H1 (cell line): ENCODE measurements around the gene SLC23A3. TPM values are rescaled to one million over a fixed set of nuclear protein-coding genes. Genes with fewer than 3 reads are reported as not detected.

Source experiments
- CHD2 ChIP-seq: IDR thresholded peaks from 2 replicates; pipeline ENCODE4 v1.6.1; 2012; ENCODE audit warnings: low read length, improper control_type of control experiment
- CHD7 ChIP-seq: fragments of 300-600 bp; sonication (generic); IDR thresholded peaks from 2 replicates; pipeline ENCODE4 v1.7.1; 2012; ENCODE audit warnings: low read length, moderate library complexity, mild to moderate bottlenecking, inconsistent platforms; ENCODE audit not compliant: insufficient replicate concordance
- CTBP2 ChIP-seq: IDR thresholded peaks from 2 replicates; pipeline ENCODE4 v1.7.0; 2011; ENCODE audit warnings: borderline replicate concordance, mild to moderate bottlenecking, moderate library complexity, mixed read lengths, low read length; ENCODE audit not compliant: insufficient read depth, insufficient read length
- JUN ChIP-seq: IDR thresholded peaks from 2 replicates; pipeline ENCODE4 v1.6.1; 2011; ENCODE audit warnings: low read depth, mild to moderate bottlenecking, improper control_type of control experiment, low read length
- KDM4A ChIP-seq: IDR thresholded peaks from one replicate; pipeline ENCODE4 v1.7.1; 2012; ENCODE audit warnings: low read depth, mild to moderate bottlenecking, moderate library complexity, low read length, inconsistent platforms; ENCODE audit not compliant: severe bottlenecking
- RNF2 ChIP-seq: fragments of 200-900, 300-1000 bp; sonication (generic); IDR thresholded peaks from 2 replicates; pipeline ENCODE4 v1.7.1; 2016; ENCODE audit warnings: borderline replicate concordance, low read depth, mild to moderate bottlenecking, antibody characterized with exemption, low read length; ENCODE audit not compliant: poor library complexity, severe bottlenecking; ENCODE audit errors: missing control alignments
- polyA plus RNA-seq, 7 experiments: library from polyadenylated mRNA; depleted of rRNA in 3 of 7; stranded (reverse) in 5 of 7; unstranded in 2 of 7; fragments of >200 nt in 5 of 7; fragments of 200-250 nt in 2 of 7; gene quantifications; 1 replicate in 5 of 7; 2 replicates in 1 of 7; 4 replicates in 1 of 7; pipeline versions ENCODE4 v1.2.1 to v1.2.3, GENCODE V29; 2011 to 2013; ENCODE audit warnings: missing spikeins in 2 of 7, mixed read lengths in 2 of 7
- total RNA-seq: library from RNA; stranded (reverse); fragmentation: NEBNext Ultra II Directional; extraction: Animal tissue kit (Norgen Biotek cat#: 25700); gene quantifications from 2 replicates; pipeline ENCODE4 v1.2.1, GENCODE V29; 2021

SLC23A3 gene
- total and polyA plus RNA-seq, 2 of the 8 experiments (the other 6 are each of a cell fraction or from before 2014, with no cell fraction given) = 0.35 to 0.84 TPM

- TF ChIP-seq CHD7 (no peak), CTBP2 (no peak), KDM4A (no peak), JUN (no peak), CHD2 (no peak), RNF2 (no peak)
Observed at GRCh38 chr2:219120082-219120481, 49.7 kb downstream of the SLC23A3 start (continued).
